A673 (cell line): Measurements from ENCODE around the gene GPS1. TPM values are rescaled to one million over a fixed set of nuclear protein-coding genes. Genes with fewer than 3 reads are reported as not detected.

Experiments
- BruUV-seq: library from RNA; stranded (reverse); fragments of 400-500 nt; replicated peaks from 2 replicates; lab custom pipeline; 2021; lab: Mats Ljungman, UMichigan
- CTCF ChIA-PET: fragments of 300-600 bp; sonication (Branson Sonifier 250); formaldehyde crosslinking; loops from one replicate; lab custom pipeline; 2022; ENCODE audit warnings: antibody characterized with exemption; lab: Charles Lee
- POLR2A ChIA-PET: fragments of 300-600 bp; sonication (Branson Sonifier 250); formaldehyde crosslinking; loops from one replicate; lab custom pipeline; 2022; ENCODE audit warnings: antibody characterized with exemption; ENCODE audit not compliant: low non-redundant PET; lab: Charles Lee
- DNase-seq: peaks from one replicate; pipeline ENCODE4 v3.0.0-alpha.2; 2015; ENCODE audit warnings: low spot score
- H3K27ac ChIP-seq: fragments of 200-600 bp; sonication (generic); 2 replicates; pipeline ENCODE4 v1.5.1; 2016; ENCODE audit warnings: mixed run types, low read depth, mild to moderate bottlenecking, mixed read lengths, antibody characterized with exemption, low read length; ENCODE audit not compliant: poor library complexity, severe bottlenecking
- H3K27me3 ChIP-seq: fragments of 200-600 bp; sonication (generic); replicated peaks from 2 replicates; pipeline ENCODE4 v1.6.1; 2017; ENCODE audit warnings: mixed run types, low read depth, mild to moderate bottlenecking, mixed read lengths, antibody characterized with exemption, low read length; ENCODE audit not compliant: insufficient read depth, poor library complexity
- H3K36me3 ChIP-seq: fragments of 200-600 bp; sonication (generic); 2 replicates; pipeline ENCODE4 v1.6.1; 2016; ENCODE audit warnings: mixed run types, mild to moderate bottlenecking, mixed read lengths, antibody characterized with exemption, low read length; ENCODE audit not compliant: insufficient read depth, poor library complexity, severe bottlenecking
- H3K4me1 ChIP-seq: fragments of 200-600 bp; sonication (generic); 2 replicates; pipeline ENCODE4 v1.6.1; 2017; ENCODE audit warnings: mixed run types, mild to moderate bottlenecking, mixed read lengths, antibody characterized with exemption, low read length; ENCODE audit not compliant: insufficient read depth, poor library complexity, severe bottlenecking
- H3K4me3 ChIP-seq: fragments of 200-600 bp; sonication (generic); 2 replicates; pipeline ENCODE4 v1.5.1; 2016; ENCODE audit warnings: low read depth, mixed run types, mild to moderate bottlenecking, mixed read lengths, low read length; ENCODE audit not compliant: poor library complexity, severe bottlenecking
- H3K9me3 ChIP-seq: fragments of 200-600 bp; sonication (generic); 2 replicates; pipeline ENCODE4 v1.6.1; 2016; ENCODE audit warnings: mixed run types, low read depth, mild to moderate bottlenecking, mixed read lengths, antibody characterized with exemption, low read length; ENCODE audit not compliant: poor library complexity, severe bottlenecking
- EZH2 ChIP-seq: fragments of 200-600 bp; sonication (generic); IDR thresholded peaks from 2 replicates; pipeline ENCODE4 v1.6.1; 2017; ENCODE audit warnings: borderline replicate concordance, low read depth, mild to moderate bottlenecking, mixed read lengths, antibody characterized with exemption, low read length; ENCODE audit not compliant: poor library complexity, severe bottlenecking
- intact Hi-C: fragments of 100-400 bp; cut with micrococcal nuclease; formaldehyde crosslinking; loops from one replicate; pipeline ENCODE4 v1.10.0; 2022; ENCODE audit not compliant: unreplicated experiment
- total RNA-seq: library from RNA; stranded (reverse); gene quantifications from 2 replicates; pipeline ENCODE4 v1.2.3, GENCODE V29; 2021
- TF ChIP-seq, protein P1 (sequence below): fragments of 300-800, 200-600 bp; sonication (generic); conservative IDR thresholded peaks from 2 replicates; pipeline ENCODE4 v1.5.1; 2017; ENCODE audit warnings: low read depth, mild to moderate bottlenecking, antibody characterized with exemption, low read length, moderate library complexity, mixed read lengths

The GPS1 gene
- total RNA-seq, 1 experiment from 2014 or later, result 162 TPM

- no peaks in the 10 kb centered on the region for H3K27me3 ChIP-seq
- H3K9me3 ChIP-seq, result no peaks in the 10 kb centered on the region
- peak overlapping the region; percentile 99 for H3K4me3 ChIP-seq
- TF ChIP-seq, protein P1, sequence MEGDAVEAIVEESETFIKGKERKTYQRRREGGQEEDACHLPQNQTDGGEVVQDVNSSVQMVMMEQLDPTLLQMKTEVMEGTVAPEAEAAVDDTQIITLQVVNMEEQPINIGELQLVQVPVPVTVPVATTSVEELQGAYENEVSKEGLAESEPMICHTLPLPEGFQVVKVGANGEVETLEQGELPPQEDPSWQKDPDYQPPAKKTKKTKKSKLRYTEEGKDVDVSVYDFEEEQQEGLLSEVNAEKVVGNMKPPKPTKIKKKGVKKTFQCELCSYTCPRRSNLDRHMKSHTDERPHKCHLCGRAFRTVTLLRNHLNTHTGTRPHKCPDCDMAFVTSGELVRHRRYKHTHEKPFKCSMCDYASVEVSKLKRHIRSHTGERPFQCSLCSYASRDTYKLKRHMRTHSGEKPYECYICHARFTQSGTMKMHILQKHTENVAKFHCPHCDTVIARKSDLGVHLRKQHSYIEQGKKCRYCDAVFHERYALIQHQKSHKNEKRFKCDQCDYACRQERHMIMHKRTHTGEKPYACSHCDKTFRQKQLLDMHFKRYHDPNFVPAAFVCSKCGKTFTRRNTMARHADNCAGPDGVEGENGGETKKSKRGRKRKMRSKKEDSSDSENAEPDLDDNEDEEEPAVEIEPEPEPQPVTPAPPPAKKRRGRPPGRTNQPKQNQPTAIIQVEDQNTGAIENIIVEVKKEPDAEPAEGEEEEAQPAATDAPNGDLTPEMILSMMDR, result no peak
- no peak for DNase-seq
- CTCF ChIA-PET, result no interaction called here
- H3K36me3 ChIP-seq, result peaks cover 39% of the 10 kb centered on the region
- peak overlapping the region; percentile 99 for H3K27ac ChIP-seq
- intact Hi-C loops, result loop anchor here (5.0 kb wide), 1 partner anchor 61 kb away; the partner anchor contains the start of gene DCXR
- H3K4me1 ChIP-seq, result peaks cover 22% of the 10 kb centered on the region
- no TSS peak for BruUV-seq
- POLR2A ChIA-PET, result interaction anchor here (0.6 kb wide), 1 partner anchor 409 kb away, joined by 6 read pairs; no protein-coding TSS in a partner anchor
Measured at GRCh38 chr17:82097919-82098168, 46.1 kb downstream of the GPS1 start.

DNA sequence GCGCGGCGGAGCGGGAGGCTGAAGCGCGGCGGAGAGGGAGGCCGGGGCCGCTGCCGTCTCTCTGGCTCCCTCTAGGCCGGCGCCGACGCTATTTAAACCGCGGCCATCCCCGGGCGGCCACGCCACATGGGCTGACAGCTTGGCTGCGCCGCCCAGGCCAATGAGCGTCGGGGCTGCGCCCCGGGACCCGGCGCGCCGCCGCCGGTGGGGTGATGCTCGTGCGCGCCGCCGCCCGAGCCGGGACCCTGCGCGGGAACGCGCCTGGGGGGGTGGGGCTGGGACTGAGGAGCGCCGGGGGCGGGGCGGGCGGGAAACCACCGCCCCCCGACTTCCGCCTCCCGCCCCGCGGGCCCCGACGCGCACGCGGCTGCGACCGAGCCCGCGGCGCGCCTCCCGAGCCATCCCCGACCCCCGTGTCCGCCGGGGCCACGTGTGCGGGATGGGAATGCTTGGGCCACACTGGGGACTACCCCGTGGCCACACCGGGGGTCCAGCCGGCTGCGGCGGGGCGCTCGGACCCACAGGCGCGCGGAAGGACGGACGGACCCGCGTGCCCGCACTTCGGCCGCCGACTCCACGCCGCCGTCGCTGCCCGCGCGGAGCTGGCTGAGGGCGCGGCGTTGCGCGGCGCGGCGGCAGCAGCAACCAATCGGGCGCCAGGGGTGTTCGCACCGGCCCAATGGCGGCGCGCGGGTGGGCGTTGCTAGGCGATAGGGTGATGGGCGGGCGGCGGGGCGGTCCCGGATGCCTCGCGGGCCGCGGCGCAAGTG, 46.7 kb downstream of the GPS1 start, which contains the start of gene FASN:
TSS of gene FASN (minus strand) at position 68 of the 770 bp plus-strand sequence. CDS start 1,791 bp downstream, outside the sequence.
- peak within 1 kb of the TSS; percentile 99 for H3K4me3 ChIP-seq
- peaks cover 22% of the 10 kb centered on the region for H3K4me1 ChIP-seq
- intact Hi-C loops, result loop anchor here (5.0 kb wide), 1 partner anchor 61 kb away; the partner anchor contains the start of gene DCXR
- peaks cover 34% of the 10 kb centered on the region for H3K36me3 ChIP-seq
- H3K27me3 ChIP-seq, result no peaks in the 10 kb centered on the region
- no peaks in the 10 kb centered on the region for H3K9me3 ChIP-seq
- peak; percentile 98 for DNase-seq
- TF ChIP-seq, protein P1, result peak; percentile 44; the same call in 1 of the 2 replicates
- TF ChIP-seq EZH2, result no peak
- H3K27ac ChIP-seq, result peak within 1 kb of the TSS; percentile 99
- ChIA-PET POLR2A (interaction anchor here (0.6 kb wide), 2 partner anchors 61 to 408 kb away, joined by 3 to 6 read pairs; partner anchors contain the start of gene DCXR), CTCF (no interaction called here)
- BruUV-seq, result no TSS peak

GRCh38 chr17:82098939-82099763, 47.5 kb downstream of the GPS1 start:
- no peaks in the 10 kb centered on the region for H3K27me3 ChIP-seq
- intact Hi-C loops, result loop anchor here (5.0 kb wide), 1 partner anchor 62 kb away; the partner anchor contains the start of gene DCXR
- H3K27ac ChIP-seq, result peak overlapping the region; percentile 99
- peak overlapping the region; percentile 99 for H3K4me3 ChIP-seq
- BruUV-seq, result no TSS peak
- no peak for TF ChIP-seq EZH2
- TF ChIP-seq, protein P1, result no peak
- H3K9me3 ChIP-seq, result no peaks in the 10 kb centered on the region
- ChIA-PET POLR2A (interaction anchor here (0.6 kb wide), 1 partner anchor 61 kb away, joined by 3 read pairs; the partner anchor contains the start of gene DCXR), CTCF (no interaction called here)
- no peak for DNase-seq
- H3K36me3 ChIP-seq, result peaks cover 28% of the 10 kb centered on the region
- H3K4me1 ChIP-seq, result peaks cover 22% of the 10 kb centered on the region
